SJSA1 (cell line): Measurements from ENCODE around the gene SLX4IP. TPM values are rescaled to one million over a fixed set of nuclear protein-coding genes. Genes with fewer than 3 reads are reported as not detected.

Source experiments
- DNase-seq, 2 experiments: peaks; one replicate each; pipeline ENCODE4 v3.0.0-alpha.2; 2015 to 2020; ENCODE audit warnings: low spot score in 2 of 2, low read depth in 1 of 2
- H3K27ac ChIP-seq: fragments of 250-450 bp; sonication (Bioruptor Pico); 2 replicates; pipeline ENCODE4 v1.5.1; 2020; ENCODE audit warnings: mild to moderate bottlenecking, moderate library complexity
- H3K27me3 ChIP-seq: fragments of 250-450 bp; sonication (Bioruptor Pico); replicated peaks from 2 replicates; pipeline ENCODE4 v1.5.1; 2020; ENCODE audit warnings: mild to moderate bottlenecking, moderate library complexity
- H3K36me3 ChIP-seq: fragments of 250-450 bp; sonication (Bioruptor Pico); 2 replicates; pipeline ENCODE4 v1.5.1; 2020; ENCODE audit warnings: mild to moderate bottlenecking
- H3K4me1 ChIP-seq: fragments of 250-450 bp; sonication (Bioruptor Pico); replicated peaks from 2 replicates; pipeline ENCODE4 v1.6.1; 2021; ENCODE audit warnings: mild to moderate bottlenecking
- H3K4me3 ChIP-seq: fragments of 250-450 bp; sonication (Bioruptor Pico); 2 replicates; pipeline ENCODE4 v1.5.1; 2020; ENCODE audit warnings: mild to moderate bottlenecking
- H3K9me3 ChIP-seq: fragments of 250-450 bp; sonication (Bioruptor Pico); replicated peaks from 2 replicates; pipeline ENCODE4 v1.5.1; 2020; ENCODE audit warnings: mild to moderate bottlenecking
- total RNA-seq: library from RNA; depleted of rRNA; stranded (reverse); fragments of >200 nt; shearing (Covaris generic); gene quantifications from 2 replicates; pipeline ENCODE4 v1.2.3, GENCODE V29; 2014; rRNA removed

Gene SLX4IP
- total RNA-seq, 1 experiment from 2014 or later, result 5.9 TPM

GRCh38 chr20:10676518-10676917 lies 241.4 kb downstream of the SLX4IP start:
- Histone ChIP-seq H3K4me3 (no peak overlapping the region), H3K27ac (no peak overlapping the region), H3K27me3 (no peaks in the 10 kb centered on the region), H3K9me3 (0 out of 2 replicates have a peak, but pooled peaks cover 3% of the 10 kb centered on the region), H3K4me1 (peaks cover 12% of the 10 kb centered on the region), H3K36me3 (peaks cover 8% of the 10 kb centered on the region)
- no peak for DNase-seq

Other genes with a start within 250 kb of the SLX4IP start
- 3.9 and 13.9 TPM in 2 replicates for gene SNAP25, start 216.5 kb upstream of the SLX4IP start, total RNA-seq
- gene MKKS, start 1.1 kb upstream of the SLX4IP start, total RNA-seq, result 8.6 and 11.8 TPM in 2 replicates
- 40.4 and 40.9 TPM in 2 replicates for gene JAG1, start 238.7 kb downstream of the SLX4IP start, total RNA-seq